HG03280 (cell line): Measurements from ENCODE around the gene MYO1E.
"Not testable (repeated sequence)": the region's sequence is repeated elsewhere in the genome, so short reads cannot be mapped to it uniquely, and the experiment has no call there.

Experiments used
- ATAC-seq: cut with Tn5 transposase; IDR thresholded peaks from one replicate; pipeline ENCODE4 v1.9.1; 2021; ENCODE audit warnings: mild to moderate bottlenecking, moderate library complexity; ENCODE audit not compliant: unreplicated experiment

Gene MYO1E

DNA sequence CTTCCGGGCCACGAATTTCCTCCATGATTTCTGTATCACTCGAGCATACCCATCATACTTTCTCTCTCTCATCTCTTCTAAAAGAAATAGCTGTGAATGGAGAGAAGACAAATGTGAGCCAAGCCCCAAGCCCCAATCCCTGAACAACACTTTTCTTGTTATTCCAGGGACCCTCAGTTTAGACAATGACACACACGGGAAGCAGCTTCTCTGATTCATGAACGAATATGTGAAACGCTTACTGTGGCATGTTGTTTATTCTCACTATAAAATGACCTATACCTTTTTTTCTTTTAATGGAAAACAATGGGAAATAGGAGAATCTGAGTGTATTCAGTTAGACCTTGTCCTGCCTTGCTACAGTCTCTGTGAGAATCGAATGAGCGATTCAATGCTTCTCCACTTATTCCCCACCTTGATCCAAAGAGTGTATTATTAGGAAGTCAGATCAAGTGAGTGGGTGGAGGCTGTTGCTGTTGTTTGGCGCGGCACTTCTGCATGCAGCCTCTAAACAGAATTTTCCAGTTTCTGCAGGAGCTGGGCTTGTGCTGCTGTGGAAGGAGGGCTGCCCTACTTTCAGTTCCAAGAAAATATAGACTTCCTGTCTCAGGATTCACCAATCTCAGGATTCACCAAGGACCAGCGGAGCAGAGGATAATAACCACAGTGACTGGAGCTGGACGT, 198.4 kb downstream of the MYO1E start:
- no peak for ATAC-seq

DNA sequence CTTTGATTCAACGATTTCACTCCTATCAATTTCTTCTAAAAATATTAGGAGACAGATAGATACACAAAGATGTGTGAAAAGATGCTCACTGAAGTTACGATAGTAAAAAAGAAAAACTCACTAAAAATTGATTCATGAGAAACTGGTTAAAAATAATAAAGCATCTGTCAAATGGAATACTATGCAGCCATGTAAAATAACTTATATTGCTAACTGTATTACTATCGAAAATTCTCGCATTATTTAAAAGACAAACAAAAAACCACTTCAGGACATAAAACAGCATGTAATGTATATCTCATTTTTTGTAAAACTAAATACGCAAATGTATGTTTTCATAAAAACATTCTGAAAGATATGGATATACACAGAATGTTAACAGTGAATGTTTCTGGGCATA, 199.5 kb downstream of the MYO1E start:
- no peak for ATAC-seq

DNA sequence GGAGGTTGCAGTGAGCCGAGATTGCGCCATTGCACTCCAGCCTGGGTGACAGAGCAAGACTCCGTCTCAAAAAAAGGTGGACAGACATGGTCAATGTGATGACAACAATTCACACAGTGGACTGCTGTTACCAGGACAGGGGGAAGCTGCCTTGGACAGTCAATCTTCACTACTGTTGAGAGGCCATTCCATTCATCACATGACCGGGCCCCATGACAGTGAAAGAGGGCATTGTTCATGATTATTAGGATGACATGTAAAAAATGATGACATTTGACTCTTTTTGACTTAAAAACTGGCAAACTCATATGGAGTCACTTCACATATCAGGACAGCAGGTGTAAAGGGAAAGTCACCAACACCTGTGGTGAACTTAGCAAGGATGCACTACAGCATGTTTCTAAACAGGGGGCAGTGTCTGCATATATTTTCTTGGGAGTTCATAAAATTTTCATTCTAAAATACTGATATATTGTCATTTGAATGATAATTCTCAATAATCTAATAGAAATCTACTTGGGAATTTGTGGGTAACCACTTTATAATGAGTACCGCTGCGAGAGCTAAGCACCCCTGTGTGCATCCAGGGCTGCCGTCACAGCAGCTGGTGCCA, 200.3 kb downstream of the MYO1E start:
- no peak for ATAC-seq

DNA sequence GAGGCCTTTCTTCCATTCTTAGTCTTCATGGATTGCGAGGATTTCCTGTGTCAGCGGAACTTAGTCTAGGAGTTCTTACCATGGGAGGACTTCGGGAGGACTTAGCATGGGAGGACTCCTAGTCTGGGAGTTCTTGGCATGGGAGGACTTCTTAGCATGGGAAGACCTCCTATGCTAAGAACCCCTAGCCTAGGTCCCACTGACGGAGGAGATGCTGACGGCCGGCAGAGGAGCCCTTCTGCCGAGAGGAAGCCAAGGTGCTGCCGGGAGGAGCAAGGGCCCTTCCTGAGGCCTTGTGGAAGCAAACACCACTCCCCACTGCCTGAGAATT, 201.6 kb downstream of the MYO1E start:
- ATAC-seq, result no peak

DNA sequence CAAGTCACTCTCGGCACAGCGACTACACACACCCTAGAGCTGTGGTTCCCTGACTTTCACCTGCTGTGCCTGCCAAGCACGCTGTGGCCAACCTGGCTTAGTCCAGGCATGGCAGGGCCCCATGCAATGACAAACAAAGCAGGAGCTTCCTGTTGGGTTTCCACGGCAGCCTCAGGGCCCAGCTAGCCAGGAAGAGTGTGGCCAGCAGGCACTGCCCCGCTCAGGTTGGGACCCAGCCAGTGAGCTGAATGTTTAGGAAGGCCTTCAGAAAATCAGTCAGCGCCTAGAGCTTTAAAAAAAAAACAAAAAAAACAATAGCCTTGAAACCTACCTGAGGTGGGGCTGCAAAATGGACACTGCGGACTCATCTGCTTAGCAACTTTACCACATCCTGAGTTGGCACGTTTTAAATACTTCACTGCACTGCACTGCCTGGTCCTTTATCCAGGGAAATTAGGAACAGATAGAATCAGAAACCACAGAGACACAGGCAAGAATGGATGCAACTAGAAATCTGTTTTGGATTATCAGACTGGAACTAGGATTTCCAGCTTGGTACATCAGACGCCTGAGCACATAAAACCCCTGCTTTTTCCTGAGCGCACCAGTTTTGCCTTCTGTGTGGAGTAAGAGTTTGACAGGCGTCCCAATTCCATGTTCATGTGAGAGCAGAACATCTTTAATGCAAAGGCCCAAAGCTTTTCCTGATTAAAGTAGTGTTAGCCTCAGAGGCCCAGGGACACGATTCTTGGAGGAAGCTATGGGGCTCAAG, 202.2 kb downstream of the MYO1E start:
- ATAC-seq, result no peak

DNA sequence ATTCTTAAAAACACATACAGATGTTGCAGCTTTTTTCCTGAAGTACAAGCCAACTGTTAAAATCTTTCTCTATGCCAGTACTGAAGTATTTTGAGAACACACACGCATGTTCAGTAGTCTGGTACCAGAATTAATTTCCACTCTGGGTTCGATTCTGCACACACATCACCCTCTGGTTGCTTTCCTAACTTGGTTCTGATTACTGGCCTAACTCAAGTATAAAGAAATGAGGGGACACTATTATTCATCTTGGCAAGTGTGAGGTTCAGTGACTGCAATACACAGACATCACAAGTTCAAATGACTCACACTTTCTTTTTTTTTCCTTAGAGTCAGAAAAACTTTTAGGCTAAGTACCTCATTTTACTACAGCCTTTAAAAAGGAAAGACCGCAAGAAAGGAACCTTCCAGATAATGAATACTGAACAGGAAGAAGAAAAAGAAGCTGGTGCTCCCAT, 203.4 kb downstream of the MYO1E start:
- ATAC-seq, result no peak

DNA sequence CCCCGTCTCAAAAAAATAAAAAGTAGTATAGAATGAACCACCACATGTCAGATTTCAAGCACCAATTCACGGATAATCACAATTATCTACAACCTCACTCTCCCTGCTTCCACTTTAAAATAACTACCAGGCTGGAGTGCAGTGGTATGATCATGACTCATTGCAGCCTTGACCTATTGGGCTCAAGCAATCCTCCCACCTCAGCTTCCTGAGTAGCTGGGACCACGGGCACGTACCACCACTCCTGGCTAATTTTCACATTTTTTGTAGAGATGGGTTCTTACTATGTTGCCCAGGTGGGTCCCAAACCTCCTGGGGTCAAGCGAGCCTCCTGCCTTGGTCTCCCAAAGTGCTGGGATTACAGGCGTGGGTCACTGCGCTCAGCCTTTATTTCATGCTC, 204.1 kb downstream of the MYO1E start:
- ATAC-seq, result no peak

DNA sequence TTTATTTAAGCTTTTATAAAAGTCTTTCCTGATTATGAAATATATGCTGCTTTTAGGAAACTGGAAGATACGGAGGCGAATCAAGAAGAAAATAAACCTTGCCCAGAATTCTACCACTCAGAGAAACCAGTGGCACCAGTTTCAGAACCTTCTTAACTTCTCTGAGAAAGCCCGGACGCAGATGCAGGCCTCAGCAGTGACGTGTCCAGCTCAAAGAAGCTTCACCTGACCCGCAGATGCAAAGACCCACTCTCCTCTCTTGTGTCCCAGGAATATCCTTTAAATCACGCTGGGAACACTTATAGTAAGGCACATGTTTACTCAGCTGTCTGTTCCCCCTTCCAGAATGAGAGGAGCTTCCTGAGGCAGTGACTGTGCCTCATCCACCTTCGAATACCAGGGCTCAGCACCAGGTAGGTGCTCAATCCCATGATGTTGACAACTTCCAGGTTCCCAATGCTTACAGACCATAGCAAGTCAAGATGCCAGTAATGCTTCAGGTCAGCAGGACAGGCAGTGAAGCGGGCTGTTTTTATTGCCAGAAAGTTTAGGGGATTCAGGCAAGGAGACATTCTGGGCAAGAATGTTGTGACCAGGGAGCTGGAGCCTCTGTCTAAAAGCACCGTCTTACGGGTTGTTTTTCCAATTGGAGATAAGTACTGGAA, 205.9 kb downstream of the MYO1E start:
- ATAC-seq, result no peak

DNA sequence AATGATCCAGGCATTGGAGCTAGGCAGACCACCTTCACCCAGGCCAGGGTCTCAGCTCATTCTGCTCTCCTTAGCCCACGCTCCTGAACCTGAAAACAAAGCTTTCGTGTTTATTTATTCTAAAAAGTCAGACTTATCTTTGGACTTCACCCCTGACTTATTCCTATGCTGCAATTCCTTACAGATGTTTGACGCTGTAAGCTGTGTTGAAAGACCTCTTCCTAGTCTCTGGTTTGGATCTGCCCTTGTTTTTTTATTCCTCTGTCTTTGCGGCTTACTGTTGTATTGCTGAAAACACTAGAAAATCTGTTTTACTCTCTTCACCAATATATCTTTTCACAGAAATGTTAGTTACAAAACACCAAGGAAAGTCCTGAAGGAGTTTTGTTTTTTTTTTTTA, 206.5 kb downstream of the MYO1E start:
- no peak for ATAC-seq

DNA sequence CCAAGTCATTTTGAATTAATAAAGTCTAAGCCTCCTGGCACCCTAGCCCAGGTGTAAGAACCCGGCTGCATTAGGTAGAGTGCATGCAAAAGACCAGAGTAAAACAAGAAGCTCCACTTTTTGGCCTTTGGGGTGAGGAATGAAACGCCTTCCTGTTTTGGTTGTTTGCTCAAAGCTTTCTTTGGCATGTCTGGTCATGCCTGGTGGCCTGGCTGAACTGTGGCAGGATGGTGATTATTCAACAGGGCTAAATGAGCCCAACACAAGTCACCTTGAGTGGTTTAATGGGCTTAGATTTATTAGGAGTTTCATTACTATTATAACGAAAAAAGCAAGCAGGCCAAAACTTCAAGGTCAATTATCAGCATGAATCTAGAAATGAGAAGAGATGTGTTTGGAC, 206.9 kb downstream of the MYO1E start:
- ATAC-seq, result no peak

DNA sequence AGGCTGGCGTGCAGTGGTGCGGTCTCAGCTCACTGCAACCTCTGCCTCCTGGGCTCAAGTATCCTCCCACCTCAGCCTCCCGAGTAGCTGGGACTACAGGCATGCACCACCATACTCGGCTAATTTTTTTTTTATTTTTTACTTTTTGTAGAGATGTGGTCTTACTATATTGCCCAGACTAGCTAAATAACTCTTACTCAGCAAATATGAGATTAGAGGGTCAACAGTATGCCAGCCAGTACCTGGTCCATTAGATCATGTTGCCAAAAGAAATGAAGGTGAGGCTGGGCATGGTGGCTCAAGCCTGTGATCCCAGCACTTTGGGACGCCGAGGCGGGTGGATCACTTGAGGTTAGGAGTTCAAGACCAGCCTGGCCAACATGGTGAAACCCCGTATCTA, 210.6 kb downstream of the MYO1E start:
- ATAC-seq, result not testable (repeated sequence)

DNA sequence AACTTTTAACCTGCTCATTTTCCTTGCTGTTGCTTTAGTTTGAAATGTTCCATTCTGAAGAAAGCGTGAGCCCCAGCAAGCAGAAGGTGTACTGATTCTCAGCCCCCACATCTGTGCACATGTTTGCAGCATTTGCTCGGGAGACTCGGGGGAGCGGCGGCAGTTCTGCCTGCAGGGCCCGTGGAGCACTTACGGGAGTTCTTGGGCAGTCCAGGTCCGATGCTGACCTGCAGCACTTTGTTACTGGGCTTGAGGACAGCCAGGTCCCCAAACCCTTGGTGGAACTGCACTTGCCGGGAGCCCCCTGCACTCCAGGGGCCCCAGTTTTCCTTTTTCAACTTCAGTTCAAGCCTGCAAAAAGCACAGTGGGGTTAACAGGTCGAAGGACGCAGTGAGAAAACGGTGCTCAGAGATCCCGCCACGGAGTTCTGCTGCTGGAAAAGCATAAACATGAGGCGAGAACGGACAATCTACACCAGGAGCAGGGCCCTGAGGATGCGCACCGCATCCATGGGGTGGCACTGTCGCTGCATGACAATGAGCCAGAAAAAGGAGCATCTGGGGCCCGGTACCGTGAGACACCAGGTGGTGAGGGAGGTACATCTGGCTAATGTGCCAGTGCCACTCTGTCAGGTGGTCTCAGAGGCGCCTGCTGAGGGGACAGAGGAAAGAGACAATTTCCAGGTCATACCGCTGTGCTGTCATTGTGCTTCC, 211.6 kb downstream of the MYO1E start:
- ATAC-seq, result no peak

DNA sequence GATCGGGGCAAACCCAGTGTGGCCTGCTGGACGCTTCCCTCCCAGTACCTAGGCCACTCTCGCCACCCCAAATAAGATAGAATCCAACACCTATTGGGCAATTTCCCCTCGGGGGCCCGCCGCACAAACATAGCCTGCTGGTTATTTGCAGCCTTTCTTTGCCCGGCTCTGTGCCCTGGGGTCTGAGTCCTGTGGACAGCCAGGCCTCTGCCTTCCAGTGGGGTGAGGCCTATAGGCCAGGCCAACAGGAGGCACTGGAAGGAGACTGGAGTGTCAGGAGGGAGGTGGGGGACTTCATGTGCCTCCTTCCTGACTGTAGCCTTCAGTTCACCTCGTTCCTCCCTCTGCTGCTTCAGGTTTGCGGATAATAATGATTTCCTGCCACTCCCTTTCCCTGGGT, 213.5 kb downstream of the MYO1E start:
- no peak for ATAC-seq

DNA sequence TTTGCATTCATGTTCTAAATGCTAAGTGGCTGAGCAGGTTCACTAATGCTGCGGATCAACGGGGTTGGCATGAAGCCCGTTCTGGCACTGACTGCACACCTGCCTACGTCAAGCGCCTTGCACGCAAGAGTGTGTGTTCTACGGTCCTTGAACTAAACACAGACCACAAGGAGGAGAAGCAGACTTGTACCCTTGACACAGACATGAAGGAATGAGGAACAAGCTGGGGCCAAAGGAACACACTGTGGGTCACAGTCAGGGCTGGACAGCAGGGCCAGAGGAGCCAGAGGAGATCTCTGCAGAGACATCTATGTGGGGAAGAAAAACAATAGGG, 214.0 kb downstream of the MYO1E start:
- ATAC-seq, result no peak

DNA sequence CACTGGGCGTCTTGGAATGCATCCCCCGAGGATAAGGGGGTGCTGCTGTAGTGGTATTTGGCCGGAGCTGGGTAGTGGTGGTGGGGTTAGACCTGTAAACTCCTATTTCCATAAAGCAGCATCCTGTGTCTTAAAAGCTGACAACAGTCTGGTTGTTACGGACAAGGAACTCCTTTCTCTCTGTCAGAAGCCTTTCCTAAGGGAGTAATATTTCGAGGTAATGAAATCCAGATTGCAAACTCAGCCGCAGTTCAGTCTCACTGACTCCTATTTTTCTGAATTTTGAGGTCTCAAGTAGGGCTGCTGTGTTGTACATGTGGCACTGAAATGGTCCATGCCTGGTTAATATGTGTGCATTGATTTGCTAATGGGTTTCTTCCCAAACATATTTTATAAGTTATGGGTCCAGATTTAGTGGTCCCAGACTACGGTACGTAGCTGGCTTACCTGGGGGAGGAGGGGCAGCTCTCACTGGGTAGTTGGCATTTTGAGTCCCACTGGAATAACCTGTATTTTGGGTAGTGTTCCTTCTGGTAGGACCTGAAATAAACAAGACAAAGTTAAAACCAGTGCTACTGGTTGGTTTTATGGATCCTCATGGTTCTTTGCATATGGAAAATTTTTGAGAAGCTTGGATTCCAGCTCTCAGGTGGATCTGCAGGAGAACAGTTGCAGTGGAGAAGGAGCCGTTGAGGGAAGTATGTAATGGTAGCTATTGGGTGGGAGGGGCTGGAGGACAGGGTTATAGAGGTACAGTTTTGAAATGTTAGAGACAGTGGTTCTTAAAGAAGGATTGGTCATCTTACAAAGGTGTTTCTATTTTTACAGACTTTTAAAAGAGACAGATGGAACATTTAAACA, 214.6 kb downstream of the MYO1E start:
- ATAC-seq, result no peak

DNA sequence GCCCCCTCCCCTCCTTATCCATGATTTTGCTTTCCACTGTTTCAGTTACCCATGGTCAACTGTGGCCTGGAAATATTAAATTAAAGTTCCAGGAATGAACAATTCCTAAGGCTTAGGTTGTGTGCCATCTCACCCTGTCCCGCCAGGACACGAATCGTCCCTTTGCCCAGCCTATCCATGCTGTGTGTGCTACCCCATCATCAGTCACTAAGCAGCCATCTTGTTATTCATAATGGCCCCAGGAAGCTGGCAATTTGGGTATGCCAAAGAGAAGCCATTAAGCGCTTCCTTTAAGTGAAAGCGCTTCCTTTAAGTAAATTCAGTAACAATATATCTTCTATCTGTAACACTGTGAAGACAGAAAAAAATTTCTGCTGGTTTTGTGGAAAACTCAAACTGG, 215.3 kb downstream of the MYO1E start:
- ATAC-seq, result no peak

DNA sequence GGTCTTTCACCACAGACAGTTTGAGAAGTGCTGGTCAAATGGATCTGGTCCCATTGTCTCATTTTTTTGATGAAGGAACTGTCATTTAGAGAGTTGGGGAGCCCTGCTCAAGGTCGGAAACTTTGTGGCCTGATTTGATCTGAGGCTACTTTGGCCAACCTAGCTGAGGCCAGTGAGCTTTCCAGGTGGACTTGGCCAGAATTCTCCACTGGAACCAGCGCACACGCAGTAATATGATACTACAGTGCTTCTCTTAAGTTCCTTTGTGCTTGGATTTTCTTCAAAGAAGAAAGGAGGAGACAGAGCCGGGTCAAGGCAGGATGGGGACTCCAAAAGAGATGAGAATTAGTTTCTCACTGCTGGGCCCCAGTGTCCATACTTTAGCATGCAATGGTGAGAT, 217.2 kb downstream of the MYO1E start:
- no peak for ATAC-seq

DNA sequence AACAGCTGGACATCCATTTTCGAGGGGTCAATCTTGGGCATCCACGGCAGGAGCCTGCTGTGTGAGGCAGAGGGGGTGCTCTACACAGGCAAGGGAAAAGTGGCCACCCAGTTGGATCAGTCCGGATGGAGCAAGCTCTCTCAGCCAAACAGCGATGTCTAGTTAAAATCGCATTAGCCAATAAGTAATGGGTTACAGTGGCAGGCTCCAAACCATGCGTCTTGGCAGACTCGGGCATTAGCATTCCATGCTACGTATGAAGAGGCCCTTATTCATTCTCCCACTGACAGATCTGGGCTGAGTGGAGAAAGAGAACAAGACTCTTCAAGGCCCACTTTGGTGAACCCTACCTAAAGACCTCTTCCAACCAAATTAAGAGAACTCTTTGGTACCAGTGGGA, 218.4 kb downstream of the MYO1E start:
- ATAC-seq, result no peak

DNA sequence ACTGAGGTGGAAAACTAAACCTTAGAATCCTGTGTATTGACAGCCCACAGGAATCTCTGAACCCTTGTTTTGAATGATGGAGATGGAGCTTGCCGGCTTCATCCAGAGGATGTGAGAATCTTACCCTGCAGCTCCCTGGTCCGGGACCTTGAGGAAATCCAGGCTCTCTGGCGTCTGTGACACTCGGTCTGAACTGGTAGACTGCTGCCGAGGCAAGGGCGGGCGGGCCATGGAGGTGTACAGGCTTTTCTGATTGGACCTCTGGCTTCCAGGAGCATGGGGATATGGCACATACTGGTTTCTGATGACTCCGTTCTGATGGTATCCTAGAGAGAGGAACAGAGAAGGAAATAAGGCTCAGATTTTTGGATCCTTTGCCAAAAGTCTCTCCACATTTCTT, 219.2 kb downstream of the MYO1E start:
- no peak for ATAC-seq

DNA sequence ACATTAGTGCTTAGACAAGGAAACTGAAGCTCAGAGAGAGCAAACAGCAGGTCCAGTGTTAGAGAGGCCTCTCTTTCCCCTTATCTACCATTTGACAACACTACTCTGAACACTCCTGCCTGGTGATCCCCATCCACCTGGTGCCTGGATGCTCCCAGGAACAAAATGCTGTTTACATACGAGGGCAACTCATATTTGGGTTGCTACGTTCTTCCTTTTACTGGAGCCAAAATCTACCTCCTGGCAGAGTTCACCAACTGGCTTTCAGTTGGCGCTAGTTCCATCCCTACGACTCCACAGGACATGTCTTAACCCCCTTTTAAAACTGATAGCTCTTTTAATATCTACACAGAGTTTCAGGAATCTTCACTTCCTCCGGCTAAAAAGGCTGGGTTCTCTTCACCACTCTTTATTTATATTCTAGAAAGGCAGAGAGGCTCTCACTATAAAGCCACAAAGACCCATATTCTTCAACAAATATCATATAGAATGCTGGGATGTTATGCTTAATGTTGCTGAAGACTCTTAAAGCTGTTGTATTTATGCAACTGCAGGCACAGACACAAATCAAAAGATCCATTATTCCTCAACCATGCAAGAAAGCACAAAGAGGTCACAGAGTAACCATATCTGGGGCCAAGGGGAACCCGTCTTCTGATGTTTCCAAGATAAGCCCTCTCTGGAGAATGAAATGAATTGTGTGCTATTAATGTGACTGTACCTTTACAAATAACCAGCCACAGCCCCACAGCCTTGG, 219.8 kb downstream of the MYO1E start:
- no peak for ATAC-seq
